Tibial nerve (tissue), 4 donors: Measurements from ENCODE around the gene MAST2.
A peak's percentile ranks its signal among the peaks of the same experiment; 100 is the strongest.

ENCODE experiments used
- CTCF ChIP-seq, 5 experiments: fragments of 200-600 bp in 3 of 5; fragments of 450-650 bp in 2 of 5; sonication (generic) in 3 of 5; IDR thresholded peaks; one replicate each; pipeline ENCODE4 v1.5.1; 2016 to 2019; ENCODE audit warnings: antibody characterized with exemption in 5 of 5, mild to moderate bottlenecking in 3 of 5, moderate library complexity in 2 of 5
- EP300 ChIP-seq, 2 donors: sonication (generic); formaldehyde crosslinking; IDR thresholded peaks; one replicate each; pipeline ENCODE4 v1.6.1; 2017; ENCODE audit warnings: antibody characterized with exemption in 2 of 2, mild to moderate bottlenecking in 1 of 2

DNA sequence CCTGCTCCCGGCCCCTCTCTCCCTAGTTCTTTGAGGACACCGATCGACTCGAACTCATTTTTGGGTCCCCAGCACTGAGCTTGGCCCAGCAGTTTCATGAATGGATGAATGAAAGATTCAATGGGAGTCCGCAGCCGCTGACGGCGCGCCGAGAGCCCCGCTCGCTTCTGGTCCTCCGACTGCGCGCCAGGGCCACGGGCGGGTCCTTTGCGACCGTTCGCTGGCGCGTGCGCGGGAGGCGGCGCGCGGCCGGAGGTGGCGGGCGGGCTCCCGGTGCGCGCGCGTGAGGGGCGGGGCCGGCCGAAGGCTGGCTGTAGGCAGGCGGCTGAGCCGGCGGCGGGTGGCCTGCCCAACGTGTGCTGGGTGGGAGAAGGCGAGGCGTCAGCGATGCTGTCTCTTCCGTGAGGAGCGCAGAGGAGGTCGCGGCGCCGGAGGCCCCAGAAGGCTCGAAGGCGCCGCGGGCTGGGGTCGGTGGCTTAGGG lies at the start of gene MAST2:
- TF ChIP-seq CTCF (IDR thresholded peaks at IDR 0.05): peak in 2 of 5 experiments; percentile 26 to 30
- peak in 1 of 2 donors; percentile 53 for TF ChIP-seq EP300 (IDR thresholded peaks at IDR 0.05)
